HG02610 (cell line): ENCODE results near the gene TBC1D1.
"Not testable (repeated sequence)": the region's sequence is repeated elsewhere in the genome, so short reads cannot be mapped to it uniquely, and the experiment has no call there.

Experiments used
- ATAC-seq: cut with Tn5 transposase; IDR thresholded peaks from one replicate; pipeline ENCODE4 v1.9.1; 2021; ENCODE audit warnings: mild to moderate bottlenecking, moderate library complexity; ENCODE audit not compliant: unreplicated experiment

TBC1D1 gene

DNA sequence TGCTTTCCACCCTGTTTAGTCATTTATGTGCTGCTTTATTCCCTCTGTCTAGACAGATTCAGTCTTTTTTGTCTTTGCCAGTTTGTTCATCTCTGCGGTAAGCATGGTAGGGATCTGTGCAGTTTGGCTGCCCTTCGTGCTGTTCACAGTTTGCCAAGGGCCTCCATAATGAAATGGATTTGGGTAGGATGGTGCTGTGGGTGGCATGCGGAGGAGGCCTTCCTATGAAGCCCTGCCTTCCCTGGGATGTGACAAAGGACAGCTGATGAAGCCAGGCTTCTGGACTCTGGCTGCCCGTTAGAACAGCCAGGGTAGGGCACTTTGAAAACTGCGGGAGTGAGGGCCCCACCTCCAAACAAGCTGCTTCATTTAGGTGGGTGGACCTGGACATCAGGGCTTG is 116.8 kb downstream of the TBC1D1 start:
- ATAC-seq = no peak

- ATAC-seq = peak; percentile 55
Observed at GRCh38 chr4:38008571-38009021, 117.7 kb downstream of the TBC1D1 start.

DNA sequence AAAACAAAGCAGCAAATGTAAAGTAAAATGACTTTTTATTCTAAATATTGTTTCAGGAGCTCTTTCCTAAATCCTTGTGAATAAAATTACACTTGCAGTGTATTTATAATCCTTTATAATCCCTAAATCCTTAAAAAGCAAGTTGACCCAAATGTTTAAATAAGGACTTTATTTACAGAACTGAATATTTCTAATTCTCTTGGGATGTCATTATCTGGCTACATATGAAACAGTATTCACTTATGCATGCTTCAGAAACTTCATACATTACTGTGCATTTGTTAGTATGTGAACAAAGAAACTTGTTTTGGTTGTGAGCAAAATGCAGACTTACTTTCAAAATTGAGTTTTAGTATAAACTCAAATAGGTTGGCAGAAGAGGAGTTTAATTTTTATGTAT is 118.5 kb downstream of the TBC1D1 start:
- ATAC-seq = no peak

DNA sequence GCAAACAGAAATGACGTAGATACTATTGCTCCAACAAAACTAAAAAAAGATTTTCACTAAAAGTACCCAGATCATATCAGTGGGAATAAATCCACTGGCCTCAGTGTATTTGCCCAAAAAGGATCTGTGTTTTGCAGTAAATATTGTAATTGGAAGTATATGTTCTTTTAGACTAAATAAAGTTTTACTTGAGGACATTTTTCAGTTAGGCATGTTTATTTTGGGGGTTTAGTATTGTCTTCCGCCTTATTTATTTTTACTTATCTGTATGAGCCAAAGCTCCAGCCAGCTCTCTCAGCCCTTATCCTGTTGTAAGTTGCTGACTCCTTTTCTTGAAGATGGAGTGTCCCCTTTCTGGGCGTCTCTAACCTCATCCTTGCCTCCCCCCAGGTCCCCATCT is 119.1 kb downstream of the TBC1D1 start:
- ATAC-seq = no peak

DNA sequence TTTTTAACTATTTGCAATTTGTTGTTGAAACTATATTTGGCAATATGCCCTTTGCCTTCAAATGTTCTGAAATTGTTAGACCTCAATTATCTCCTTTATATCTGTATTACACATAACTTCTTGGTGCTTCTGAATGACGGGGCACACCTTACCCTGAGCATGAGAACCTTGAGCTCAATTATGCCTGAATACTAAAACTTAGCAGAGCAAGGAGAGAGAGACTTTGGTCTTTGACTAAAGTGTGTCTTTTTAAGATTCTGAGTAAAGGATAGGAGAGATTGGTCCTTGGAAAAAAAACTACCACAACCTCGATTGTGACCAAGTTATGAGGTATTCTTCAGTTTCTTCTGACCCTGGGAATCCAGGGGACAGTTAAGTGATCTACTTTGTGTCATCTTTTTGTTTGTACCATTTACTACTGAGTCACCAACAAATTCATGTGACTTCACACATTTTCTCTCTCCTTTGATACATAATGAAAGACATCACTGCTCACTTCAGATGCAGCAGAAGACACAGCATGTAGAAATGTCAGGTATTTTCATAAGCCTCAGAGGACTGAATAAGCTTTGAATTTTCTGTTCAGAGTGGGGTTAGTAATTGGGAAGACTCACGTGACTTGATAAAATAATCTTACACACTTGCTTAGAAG is 120.8 kb downstream of the TBC1D1 start:
- ATAC-seq = no peak

DNA sequence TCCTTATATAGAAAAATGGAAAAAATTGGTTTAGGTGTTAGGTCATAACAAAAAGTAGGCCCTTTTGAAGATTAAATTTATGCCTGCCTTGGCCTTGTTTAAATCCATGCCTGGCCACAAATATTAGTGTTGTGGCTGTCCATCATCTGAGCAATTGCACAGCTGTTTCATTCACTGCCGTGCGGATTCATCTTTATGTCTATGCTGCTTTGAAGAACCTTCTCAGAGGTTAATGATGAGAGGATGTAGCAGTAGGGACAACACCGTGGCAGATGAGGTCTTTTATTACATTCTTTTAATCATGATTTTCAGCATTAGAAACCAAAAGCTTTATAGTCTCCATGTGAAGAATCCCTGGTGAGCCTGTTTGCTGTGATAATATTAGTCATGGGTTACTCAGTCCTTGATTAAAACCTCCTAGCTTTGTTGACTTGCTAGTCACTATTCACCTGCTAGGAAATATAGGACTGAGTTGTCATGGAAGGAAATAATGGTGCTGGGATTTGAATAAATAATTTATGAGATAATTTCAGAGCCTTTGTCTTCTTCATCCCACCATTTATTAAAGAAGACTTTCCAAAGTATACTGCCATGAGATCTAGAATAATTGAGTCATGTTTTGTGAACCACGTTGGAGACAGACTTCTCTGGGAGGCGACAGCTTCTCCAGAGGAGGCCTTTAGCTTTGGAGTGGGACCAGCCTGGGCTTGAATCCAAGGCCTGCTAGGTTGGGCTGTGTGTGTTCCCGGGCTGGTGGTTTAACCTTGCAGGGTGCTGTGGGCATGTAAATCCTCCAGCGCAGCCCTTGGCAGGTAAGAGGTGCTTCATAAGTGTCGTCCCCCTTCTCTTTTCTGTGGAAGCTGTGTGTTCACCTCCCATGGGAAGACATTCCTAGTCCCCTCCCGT is 122.8 kb downstream of the TBC1D1 start:
- no peak for ATAC-seq

DNA sequence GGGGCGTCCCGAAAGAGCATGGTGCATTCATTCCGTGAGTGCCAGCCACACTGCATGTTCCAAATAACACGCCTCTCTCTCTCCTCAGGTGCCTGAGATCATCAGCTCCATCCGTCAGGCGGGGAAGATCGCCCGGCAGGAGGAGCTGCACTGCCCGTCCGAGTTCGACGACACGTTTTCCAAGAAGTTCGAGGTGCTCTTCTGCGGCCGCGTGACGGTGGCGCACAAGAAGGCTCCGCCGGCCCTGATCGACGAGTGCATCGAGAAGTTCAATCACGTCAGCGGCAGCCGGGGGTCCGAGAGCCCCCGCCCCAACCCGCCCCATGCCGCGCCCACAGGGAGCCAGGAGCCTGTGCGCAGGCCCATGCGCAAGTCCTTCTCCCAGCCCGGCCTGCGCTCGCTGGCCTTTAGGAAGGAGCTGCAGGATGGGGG is 123.6 kb downstream of the TBC1D1 start:
- ATAC-seq = no peak

DNA sequence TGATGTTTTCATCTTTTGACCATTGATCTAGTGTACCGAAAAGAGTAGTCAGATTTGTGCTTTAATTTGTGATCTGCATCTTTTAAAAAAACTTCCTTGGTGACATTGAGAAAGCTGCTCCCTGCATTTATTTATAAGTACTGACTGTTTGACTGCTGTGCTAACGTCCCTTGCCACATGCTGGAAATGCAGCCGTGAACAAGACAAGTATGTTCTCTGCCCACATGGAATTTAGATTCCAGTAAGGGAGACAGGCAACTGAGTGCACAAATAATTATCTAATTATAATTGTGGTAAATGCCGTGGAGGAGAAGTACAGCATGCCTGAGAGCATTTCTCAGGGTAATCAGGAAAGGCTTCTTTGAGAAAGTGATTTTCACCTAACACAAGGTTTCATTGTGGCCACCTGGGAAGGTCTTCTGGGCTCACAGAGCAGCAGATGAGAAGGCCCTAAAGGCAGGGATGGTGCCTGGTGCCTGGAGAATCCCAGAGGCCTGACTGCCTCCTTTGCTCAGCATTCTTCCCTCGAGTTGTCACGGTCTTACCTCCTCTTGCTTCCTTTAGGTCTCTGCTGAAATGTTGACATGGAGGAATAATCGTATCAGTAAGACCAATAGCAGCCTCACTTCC is 125.1 kb downstream of the TBC1D1 start:
- no peak for ATAC-seq

- no peak for ATAC-seq
Observed at GRCh38 chr4:38016698-38017097, 125.8 kb downstream of the TBC1D1 start.

DNA sequence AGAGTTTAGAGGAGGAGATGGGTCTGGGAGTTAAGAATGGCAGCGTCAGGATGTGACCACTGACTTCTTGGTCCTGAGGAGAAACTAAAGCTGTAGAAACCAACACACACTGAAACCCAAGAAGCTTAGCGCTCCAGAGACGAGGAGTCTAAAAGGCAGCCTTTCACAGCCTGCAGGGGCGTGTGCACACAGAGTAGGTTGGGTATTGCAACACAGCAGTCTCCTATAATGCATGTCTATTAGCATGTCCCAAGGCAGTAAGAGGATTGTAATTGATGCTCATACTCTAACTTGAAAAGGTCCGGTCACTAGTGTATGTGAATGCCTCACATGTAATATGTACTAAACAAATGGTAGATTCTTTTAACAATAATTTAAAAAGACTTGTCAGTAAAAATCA is 126.7 kb downstream of the TBC1D1 start:
- no peak for ATAC-seq

GRCh38 chr4:38020386-38020785 is 129.5 kb downstream of the TBC1D1 start:
- no peak for ATAC-seq

DNA sequence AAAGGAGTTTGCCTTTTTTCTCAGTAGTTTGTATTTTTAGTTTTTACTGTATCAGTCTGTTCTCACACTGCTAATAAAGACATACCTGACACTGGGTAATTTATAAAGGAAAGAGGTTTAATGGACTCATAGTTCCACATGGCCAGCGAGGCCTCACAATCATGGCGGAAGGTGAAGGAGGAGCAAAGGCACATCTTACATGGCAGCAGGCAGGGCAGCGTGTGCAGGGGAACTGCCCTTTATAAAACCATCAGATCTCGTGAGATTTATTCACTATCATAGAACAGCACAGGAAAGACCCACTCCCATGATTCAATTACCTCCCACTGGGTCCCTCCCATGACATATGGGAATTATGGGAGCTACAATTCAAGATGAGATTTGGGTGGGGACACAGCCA is 130.1 kb downstream of the TBC1D1 start:
- ATAC-seq = not testable (repeated sequence)

DNA sequence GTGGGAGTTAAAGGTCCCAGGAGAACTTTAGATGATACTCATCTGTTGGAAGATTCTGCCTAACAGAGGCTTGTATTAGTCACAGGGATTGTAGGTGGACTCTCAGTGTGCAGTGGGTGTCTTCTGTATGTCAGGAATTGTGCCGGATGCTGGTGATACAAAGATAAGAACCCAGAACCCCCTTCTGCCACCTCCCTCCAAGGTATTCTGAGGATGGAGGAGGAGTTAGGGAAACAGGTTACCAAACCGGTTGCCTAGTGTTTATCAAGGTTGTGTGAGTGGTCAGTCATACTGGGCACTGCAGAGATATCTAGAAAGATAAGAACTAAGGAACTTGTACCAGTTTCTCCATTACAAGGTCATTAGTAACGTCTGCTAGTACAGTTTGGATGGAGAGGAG is 130.9 kb downstream of the TBC1D1 start:
- no peak for ATAC-seq

DNA sequence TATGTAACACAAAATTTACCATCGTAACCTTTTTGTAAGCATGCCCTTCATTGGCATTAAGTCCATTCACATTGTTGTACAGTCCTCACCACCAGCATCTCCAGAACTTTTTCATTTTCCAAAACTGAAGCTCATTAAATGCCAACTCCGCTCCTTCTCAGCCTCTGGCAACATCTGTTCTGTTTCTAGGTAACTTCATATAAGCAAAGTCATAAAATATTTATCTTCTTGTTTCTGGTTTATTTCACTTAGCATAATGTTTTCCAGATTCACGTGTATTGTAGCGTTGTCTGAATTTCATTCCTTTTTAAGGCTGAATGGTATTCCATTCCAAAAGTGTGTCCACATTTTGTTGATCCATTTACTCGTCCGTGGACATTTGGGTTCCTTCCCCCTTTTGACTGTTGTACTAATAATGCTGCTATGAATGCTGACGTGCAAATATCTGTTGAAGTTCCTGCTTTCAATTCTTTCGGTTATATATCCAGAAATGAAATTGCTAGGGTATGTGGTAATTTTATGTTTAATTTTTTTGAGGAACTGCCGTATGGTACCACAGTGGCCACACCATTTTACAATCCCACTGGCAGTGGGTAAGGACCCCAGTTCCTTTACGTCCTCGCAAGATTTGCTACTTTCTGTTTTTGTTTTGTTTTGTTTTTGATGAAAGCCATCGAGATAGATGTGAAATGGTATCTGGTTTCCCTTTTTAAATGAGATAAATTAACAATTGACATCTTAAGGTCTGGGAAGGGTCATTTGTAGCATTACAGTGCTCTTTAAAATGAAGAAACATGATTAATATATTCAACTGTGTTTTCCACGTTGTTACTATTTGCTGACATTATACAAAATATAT is 132.7 kb downstream of the TBC1D1 start:
- ATAC-seq = no peak

GRCh38 chr4:38024206-38024509 is 133.3 kb downstream of the TBC1D1 start:
- ATAC-seq = no peak

GRCh38 chr4:38025665-38026064 is 134.8 kb downstream of the TBC1D1 start:
- no peak for ATAC-seq

- ATAC-seq = no peak
Observed at GRCh38 chr4:38026158-38026740, 135.4 kb downstream of the TBC1D1 start.

- ATAC-seq = no peak
Observed at GRCh38 chr4:38030023-38030422, 139.1 kb downstream of the TBC1D1 start.

DNA sequence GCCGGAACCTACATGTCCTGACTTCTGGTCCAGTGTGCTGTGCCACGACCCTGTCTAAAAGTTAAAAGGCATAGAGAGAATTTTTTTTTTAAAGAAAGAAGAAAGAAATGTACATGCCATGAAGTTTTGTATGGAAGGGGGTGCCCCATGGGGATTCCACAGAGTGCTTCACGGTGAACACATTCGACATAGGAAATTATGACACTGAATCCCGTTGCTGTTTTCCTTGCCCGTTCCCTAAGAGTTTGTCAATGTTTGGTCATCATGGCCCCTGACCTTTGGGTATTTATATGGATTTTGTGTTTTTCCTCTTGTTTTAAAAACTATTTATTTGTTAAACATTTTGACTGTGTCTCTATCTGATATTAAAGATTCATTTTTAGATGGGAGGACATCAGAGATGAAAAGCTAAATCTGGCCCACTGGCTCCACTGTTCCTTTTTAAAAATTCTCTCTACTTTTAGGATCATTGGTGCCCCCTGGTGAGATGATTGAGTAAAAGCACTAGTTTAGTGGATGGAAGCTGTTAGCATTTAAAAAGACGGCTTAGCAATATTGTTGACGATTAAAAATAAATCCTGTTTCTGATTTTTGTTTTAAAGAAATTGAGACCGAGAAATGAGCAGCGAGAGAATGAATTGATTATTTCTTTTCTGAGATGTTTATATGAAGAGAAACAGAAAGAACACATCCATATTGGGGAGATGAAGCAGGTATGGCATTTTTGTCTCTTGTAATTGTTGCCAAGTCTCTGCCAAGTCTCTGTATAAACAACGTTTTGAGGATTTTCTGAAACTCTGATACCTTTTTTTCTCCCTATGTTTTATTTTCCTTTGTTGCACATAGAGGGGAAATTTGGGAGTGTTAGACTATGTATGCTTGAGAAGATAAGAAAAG is 144.3 kb downstream of the TBC1D1 start:
- no peak for ATAC-seq

- ATAC-seq = no peak
Observed at GRCh38 chr4:38036548-38036947, 145.7 kb downstream of the TBC1D1 start.
